H1 (cell line): ENCODE measurements around the gene RFX2. TPM values are rescaled to one million over a fixed set of nuclear protein-coding genes. Genes with fewer than 3 reads are reported as not detected.

Experiments
- ASH2L ChIP-seq: fragments of 200-600, 300-600 bp; sonication (generic); IDR thresholded peaks from one replicate; pipeline ENCODE4 v1.7.1; 2017; ENCODE audit warnings: low read length
- BACH1 ChIP-seq: IDR thresholded peaks from 2 replicates; pipeline ENCODE4 v1.6.1; 2012; ENCODE audit warnings: low read length, improper control_type of control experiment
- CHD2 ChIP-seq: IDR thresholded peaks from 2 replicates; pipeline ENCODE4 v1.6.1; 2012; ENCODE audit warnings: low read length, improper control_type of control experiment
- EZH2 ChIP-seq: fragments of 200-600 bp; sonication (generic); IDR thresholded peaks from 2 replicates; pipeline ENCODE4 v1.7.1; 2012; ENCODE audit warnings: low read depth, mild to moderate bottlenecking, moderate library complexity, low read length, inconsistent platforms; ENCODE audit not compliant: severe bottlenecking
- NANOG ChIP-seq: IDR thresholded peaks from 2 replicates; pipeline ENCODE4 v1.6.1; 2011; ENCODE audit warnings: low read length, low read depth, mild to moderate bottlenecking, inconsistent platforms; ENCODE audit not compliant: insufficient read depth, poor library complexity, severe bottlenecking
- RFX5 ChIP-seq: IDR thresholded peaks from 2 replicates; pipeline ENCODE4 v1.6.1; 2011; ENCODE audit warnings: low read depth, low read length, improper control_type of control experiment, borderline replicate concordance
- SIN3A ChIP-seq, 2 experiments: IDR thresholded peaks in 1 of 2; conservative IDR thresholded peaks in 1 of 2; 2 replicates each; pipeline ENCODE4 v1.6.1; 2011 to 2012; ENCODE audit warnings: low read length in 2 of 2, improper control_type of control experiment in 1 of 2, low read depth in 1 of 2, mild to moderate bottlenecking in 1 of 2
- SIX5 ChIP-seq: IDR thresholded peaks from 2 replicates; pipeline ENCODE4 v1.6.1; 2011; ENCODE audit warnings: mild to moderate bottlenecking, low read depth, low read length
- SP2 ChIP-seq: IDR thresholded peaks from 2 replicates; pipeline ENCODE4 v1.6.1; 2012; ENCODE audit warnings: mild to moderate bottlenecking, low read length, inconsistent platforms
- TAF1 ChIP-seq: IDR thresholded peaks from 2 replicates; pipeline ENCODE4 v1.6.1; 2011; ENCODE audit warnings: mild to moderate bottlenecking, low read depth, low read length
- TAF7 ChIP-seq: optimal IDR thresholded peaks from 2 replicates; pipeline ENCODE3; 2011; ENCODE audit warnings: low read depth, mild to moderate bottlenecking, inconsistent platforms, low read length, moderate library complexity, borderline replicate concordance
- polyA plus RNA-seq, 7 experiments: library from polyadenylated mRNA; depleted of rRNA in 3 of 7; stranded (reverse) in 5 of 7; unstranded in 2 of 7; fragments of >200 nt in 5 of 7; fragments of 200-250 nt in 2 of 7; gene quantifications; 1 replicate in 5 of 7; 2 replicates in 1 of 7; 4 replicates in 1 of 7; pipeline versions ENCODE4 v1.2.1 to v1.2.3, GENCODE V29; 2011 to 2013; ENCODE audit warnings: missing spikeins in 2 of 7, mixed read lengths in 2 of 7
- total RNA-seq: library from RNA; stranded (reverse); fragmentation: NEBNext Ultra II Directional; extraction: Animal tissue kit (Norgen Biotek cat#: 25700); gene quantifications from 2 replicates; pipeline ENCODE4 v1.2.1, GENCODE V29; 2021

RFX2 gene
- total and polyA plus RNA-seq, 2 of the 8 experiments (the other 6 are each of a cell fraction or from before 2014, with no cell fraction given), result 4.8 to 5.3 TPM

DNA sequence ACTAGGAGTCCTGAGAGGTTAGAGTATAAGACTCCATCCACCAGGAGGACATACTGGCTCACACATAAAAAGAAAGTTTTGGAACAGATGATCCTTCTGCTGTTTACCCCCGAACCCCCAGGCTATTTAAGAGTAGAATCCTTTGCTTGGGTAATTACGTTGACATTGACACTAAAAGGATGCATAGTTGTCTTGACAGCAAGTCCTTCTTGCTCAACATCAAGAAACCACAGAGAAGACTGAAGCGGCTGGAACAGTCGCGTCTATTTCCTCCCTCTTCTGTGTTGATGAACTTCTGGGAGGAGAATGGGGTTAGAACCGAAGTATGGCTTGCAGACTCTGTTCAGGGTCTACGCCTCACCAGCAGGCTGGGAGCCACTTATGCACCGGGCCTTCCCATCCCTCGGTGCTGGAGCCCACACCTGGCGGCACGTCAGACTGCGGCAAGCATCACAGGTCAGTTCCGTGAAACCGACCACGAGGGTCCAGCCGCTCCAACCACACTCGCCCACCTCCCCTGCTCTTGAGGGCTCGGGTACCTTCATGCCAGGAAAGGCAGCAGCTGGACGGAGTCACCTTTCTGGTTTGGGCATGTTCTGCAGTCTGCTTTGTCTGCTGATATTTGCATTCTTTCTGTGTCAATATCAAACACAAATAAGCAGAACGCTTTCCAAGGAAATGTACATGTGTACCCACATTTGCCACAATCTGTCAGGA is 90.0 kb downstream of the RFX2 start (continued):
- no peak for TF ChIP-seq NANOG
- TF ChIP-seq CHD2, result no peak
- TF ChIP-seq TAF1, result no peak
- TF ChIP-seq SP2, result no peak
- TF ChIP-seq ASH2L, result no peak
- TF ChIP-seq SIN3A (conservative IDR thresholded peaks at IDR 0.05 in 1 of 2, IDR thresholded peaks at IDR 0.05 in 1 of 2; ENCODE audit: low read depth in 1 of 2, low read length in 2 of 2), result no peak
- no peak for TF ChIP-seq EZH2
- no peak for TF ChIP-seq BACH1
- no peak for TF ChIP-seq SIX5
- no peak for TF ChIP-seq TAF7
- TF ChIP-seq RFX5, result no peak
